PC-3 (cell line): ENCODE results near the gene CTDNEP1.

ENCODE experiments used
- CTCF ChIP-seq: fragments of 300-600 bp; sonication (generic); conservative IDR thresholded peaks from 2 replicates; pipeline ENCODE4 v1.5.1; 2017; ENCODE audit warnings: antibody characterized with exemption, low read depth, mild to moderate bottlenecking, low read length
- EZH2 ChIP-seq: fragments of 300-600 bp; sonication (generic); IDR thresholded peaks from one replicate; pipeline ENCODE4 v1.6.1; 2017; ENCODE audit warnings: antibody characterized with exemption, mild to moderate bottlenecking, low read length; ENCODE audit not compliant: unreplicated experiment

GRCh38 chr17:7240375-7240774, 11.2 kb downstream of the CTDNEP1 start:
- TF ChIP-seq CTCF (no peak), EZH2 (no peak)
